ENCODE data around the gene BCR.

The BCR gene

DNA sequence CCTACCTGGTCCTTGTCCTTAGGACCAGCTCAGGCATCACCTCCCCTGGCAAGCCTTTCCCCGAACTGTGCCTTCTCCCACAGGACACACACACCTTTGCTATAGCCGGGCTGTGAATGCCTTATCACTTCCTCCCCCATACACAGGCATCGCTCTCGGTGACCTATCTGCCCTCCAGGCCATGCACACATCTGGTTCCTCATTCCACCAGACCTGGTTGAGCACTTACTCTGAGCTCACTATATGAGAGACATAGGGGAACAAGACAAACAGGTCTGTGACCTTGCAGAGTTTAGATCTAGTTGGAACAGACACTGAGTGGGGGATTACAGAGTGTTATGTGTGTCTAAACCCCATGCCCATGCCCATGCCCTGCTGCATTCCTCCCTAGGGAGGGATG is 3.1 kb upstream of the BCR start:
- TF ChIP-seq, protein P1, sequence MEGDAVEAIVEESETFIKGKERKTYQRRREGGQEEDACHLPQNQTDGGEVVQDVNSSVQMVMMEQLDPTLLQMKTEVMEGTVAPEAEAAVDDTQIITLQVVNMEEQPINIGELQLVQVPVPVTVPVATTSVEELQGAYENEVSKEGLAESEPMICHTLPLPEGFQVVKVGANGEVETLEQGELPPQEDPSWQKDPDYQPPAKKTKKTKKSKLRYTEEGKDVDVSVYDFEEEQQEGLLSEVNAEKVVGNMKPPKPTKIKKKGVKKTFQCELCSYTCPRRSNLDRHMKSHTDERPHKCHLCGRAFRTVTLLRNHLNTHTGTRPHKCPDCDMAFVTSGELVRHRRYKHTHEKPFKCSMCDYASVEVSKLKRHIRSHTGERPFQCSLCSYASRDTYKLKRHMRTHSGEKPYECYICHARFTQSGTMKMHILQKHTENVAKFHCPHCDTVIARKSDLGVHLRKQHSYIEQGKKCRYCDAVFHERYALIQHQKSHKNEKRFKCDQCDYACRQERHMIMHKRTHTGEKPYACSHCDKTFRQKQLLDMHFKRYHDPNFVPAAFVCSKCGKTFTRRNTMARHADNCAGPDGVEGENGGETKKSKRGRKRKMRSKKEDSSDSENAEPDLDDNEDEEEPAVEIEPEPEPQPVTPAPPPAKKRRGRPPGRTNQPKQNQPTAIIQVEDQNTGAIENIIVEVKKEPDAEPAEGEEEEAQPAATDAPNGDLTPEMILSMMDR (IDR thresholded peaks at IDR 0.05; ENCODE audit: low read depth, low read length), result no peak
- no peak overlapping the region for H3K4me3 ChIP-seq (ENCODE audit: low read depth, low read length)

DNA sequence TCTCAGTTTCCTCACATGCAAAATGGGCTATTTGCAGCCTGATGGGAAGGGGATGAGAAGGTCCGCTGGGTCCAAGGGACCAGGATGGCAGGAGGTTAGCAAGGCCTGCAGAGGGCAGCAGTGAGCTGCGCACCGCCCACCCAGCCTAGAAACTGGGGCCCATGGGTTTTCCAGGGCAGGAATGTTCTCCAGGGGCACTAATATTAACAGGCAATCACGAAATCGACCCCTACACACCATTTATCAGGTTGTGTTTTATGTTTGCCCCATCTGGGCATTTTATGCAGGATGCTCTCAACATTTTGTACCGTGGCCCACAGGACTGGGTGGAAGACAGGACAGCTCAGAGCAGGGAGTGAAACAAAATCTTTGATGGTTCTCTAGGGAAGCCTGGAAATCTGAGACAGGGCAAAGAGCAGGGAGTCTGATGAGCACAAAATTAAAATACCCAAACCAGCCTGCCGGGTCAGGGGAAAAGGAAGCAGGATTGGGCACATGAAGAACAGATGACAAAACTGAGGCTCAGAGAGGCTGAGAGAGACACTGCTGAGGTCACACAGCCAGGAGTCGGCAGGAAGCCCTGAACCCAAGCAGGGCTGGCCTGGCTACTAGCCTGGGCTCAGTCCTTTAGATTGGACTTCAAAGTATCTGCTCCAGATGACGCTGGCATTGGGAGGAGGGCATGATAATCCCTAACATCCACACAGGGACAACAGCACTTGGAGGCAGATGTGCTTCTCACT is 1.6 kb upstream of the BCR start:
- H3K4me3 ChIP-seq (ENCODE audit: low read depth, low read length), result no peak overlapping the region
- TF ChIP-seq, protein P1 (IDR thresholded peaks at IDR 0.05; ENCODE audit: low read depth, low read length), result peak; percentile 94

DNA sequence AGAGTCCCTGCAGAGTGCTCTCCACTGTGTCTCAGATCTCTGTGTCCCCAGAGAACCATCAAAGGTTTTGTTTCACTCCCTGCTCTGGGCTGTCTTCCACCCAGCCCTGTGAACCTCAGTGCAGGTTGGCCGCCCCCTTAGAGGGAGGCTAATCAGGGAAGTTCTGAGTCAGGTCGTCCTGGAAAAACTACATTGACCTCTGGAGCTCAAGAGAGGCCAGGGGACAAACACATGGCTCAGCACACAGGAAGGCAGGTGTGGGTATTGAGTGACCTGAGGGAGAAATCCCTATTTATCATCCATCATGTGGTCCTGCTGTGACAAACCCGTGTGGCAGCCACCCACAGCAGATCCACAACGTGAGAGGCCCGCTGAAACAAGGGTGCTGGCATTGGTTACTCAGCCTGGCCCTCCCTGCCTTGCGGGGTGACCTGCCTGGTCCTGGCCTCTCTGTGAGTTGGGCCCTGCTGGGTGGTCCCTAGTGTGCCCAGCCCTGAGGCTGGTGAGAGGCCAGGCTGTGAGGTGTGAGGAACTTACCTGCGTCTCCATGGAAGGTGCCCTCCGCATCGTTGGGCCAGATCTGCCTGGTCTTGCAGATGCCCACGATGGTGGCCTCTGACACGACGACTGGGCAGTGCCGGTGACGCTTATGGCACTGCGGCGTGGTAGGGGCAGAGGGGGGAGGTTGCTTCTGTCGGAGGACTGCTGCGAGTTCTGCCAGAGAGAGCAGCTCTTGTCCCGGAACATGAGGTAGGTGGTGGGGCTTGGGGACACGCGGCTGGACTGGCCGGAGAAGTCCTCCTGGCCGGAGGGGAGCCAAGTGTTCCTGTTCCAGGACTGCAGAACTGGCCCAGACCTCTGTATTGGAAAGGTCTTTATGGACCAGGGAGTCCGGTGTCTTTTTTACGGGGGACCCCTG is 669 bp upstream of the BCR start:
- H3K4me3 ChIP-seq (ENCODE audit: low read depth, low read length), result peak overlapping the region; percentile 71
- TF ChIP-seq, protein P1 (IDR thresholded peaks at IDR 0.05; ENCODE audit: low read depth, low read length), result no peak

DNA sequence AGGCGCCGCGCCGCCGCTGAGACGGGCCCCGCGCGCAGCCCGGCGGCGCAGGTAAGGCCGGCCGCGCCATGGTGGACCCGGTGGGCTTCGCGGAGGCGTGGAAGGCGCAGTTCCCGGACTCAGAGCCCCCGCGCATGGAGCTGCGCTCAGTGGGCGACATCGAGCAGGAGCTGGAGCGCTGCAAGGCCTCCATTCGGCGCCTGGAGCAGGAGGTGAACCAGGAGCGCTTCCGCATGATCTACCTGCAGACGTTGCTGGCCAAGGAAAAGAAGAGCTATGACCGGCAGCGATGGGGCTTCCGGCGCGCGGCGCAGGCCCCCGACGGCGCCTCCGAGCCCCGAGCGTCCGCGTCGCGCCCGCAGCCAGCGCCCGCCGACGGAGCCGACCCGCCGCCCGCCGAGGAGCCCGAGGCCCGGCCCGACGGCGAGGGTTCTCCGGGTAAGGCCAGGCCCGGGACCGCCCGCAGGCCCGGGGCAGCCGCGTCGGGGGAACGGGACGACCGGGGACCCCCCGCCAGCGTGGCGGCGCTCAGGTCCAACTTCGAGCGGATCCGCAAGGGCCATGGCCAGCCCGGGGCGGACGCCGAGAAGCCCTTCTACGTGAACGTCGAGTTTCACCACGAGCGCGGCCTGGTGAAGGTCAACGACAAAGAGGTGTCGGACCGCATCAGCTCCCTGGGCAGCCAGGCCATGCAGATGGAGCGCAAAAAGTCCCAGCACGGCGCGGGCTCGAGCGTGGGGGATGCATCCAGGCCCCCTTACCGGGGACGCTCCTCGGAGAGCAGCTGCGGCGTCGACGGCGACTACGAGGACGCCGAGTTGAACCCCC is 798 bp downstream of the BCR start:
- peak overlapping the region; percentile 71 for H3K4me3 ChIP-seq (ENCODE audit: low read depth, low read length)
- TF ChIP-seq, protein P1 (IDR thresholded peaks at IDR 0.05; ENCODE audit: low read depth, low read length), result no peak

DNA sequence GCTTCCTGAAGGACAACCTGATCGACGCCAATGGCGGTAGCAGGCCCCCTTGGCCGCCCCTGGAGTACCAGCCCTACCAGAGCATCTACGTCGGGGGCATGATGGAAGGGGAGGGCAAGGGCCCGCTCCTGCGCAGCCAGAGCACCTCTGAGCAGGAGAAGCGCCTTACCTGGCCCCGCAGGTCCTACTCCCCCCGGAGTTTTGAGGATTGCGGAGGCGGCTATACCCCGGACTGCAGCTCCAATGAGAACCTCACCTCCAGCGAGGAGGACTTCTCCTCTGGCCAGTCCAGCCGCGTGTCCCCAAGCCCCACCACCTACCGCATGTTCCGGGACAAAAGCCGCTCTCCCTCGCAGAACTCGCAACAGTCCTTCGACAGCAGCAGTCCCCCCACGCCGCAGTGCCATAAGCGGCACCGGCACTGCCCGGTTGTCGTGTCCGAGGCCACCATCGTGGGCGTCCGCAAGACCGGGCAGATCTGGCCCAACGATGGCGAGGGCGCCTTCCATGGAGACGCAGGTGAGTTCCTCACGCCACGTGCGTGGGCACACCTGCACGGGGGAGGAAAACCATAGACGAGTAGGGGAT is 1.5 kb downstream of the BCR start:
- H3K4me3 ChIP-seq (ENCODE audit: low read depth, low read length), result peak overlapping the region; percentile 71
- TF ChIP-seq, protein P1 (IDR thresholded peaks at IDR 0.05; ENCODE audit: low read depth, low read length), result no peak

DNA sequence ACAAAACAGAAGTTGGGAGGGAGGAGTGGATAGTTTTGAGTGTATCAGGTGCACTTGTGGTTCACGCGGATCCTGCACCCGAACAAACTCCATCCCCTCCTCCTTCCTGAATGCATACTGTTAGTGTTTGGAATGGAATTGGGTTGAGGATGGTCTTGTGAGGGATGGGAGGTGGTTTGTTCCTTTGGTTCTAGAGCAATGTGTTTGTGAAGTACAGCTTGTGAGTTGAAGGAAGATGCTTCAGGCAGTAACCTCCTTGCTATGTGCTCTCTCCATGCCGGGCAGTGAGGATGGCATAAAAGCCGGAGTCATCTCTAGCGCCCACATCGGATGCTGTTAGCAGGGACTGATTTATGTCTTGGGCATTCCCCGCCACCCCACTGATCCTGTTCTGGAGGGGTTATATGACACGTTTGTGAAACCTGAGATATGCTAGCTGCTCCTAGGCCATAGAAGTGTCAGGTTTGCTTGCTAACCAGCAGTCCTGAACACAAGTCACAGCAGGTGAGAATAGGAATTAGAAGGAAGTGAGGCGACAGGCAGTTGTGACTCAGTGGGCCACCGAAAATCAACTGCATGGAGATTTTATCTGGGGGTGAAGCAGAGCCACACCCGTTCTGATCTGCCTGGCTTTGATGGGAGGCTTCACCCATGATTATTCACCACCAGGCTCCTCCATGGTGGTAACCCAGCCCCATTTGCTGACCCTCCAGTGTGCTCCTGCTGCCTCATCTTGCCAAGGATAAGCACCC is 2.2 kb downstream of the BCR start:
- peak overlapping the region; percentile 71 for H3K4me3 ChIP-seq (ENCODE audit: low read depth, low read length)
- TF ChIP-seq, protein P1 (IDR thresholded peaks at IDR 0.05; ENCODE audit: low read depth, low read length), result no peak

Measured in WI38 (cell line).